Ecto neural progenitor cell (in vitro differentiated cells): ENCODE results near the gene SH3BP2.

ENCODE experiments used
- DNase-seq: peaks from one replicate; pipeline ENCODE4 v3.0.0-alpha.2; 2018; ENCODE audit warnings: low spot score

Gene SH3BP2

DNA sequence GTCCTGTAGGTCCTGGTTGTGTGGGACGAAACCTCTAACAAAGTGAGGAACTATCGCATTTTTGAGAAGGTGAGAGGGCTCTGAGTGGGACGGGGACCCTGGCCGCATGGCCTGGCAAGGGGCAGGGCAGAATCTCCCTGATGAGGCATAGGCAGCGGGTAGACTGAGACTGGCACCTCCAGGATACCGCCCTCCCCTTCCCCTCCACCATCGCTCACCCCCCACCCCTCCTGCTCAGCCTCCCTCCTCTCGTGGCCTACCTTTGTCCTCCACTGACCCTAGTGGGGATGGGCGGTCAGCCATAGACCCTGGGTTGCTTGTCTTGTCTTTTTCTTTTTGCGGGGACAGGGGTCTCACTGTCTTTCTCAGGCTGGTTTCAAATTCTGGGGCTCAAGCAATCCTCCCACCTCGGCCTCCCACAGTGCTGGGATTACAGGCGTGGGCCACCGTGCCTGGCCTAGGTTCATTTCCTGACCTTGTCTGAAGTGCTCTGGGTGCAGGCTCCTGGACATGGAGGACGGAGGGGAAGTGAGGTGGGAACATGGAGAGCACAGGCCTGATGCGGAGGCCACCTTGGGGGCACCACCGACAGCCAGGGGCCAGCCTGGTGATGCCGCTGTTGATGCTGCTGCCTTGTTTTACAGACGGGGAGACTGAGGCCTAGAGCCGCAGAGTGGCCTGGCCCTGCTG, 40.2 kb downstream of the SH3BP2 start:
- DNase-seq, result no peak

DNA sequence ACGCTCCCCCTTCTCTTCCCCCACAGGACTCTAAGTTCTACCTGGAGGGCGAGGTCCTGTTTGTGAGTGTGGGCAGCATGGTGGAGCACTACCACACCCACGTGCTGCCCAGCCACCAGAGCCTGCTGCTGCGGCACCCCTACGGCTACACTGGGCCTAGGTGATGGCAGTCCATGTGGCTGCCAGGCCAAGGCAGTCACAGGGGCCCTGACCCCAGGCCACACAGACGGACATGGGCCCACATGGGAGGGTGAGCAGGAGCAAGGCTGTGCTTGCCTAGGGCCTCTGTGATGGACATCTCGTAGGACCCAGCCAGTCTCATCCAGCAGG, 40.8 kb downstream of the SH3BP2 start:
- no peak for DNase-seq

DNA sequence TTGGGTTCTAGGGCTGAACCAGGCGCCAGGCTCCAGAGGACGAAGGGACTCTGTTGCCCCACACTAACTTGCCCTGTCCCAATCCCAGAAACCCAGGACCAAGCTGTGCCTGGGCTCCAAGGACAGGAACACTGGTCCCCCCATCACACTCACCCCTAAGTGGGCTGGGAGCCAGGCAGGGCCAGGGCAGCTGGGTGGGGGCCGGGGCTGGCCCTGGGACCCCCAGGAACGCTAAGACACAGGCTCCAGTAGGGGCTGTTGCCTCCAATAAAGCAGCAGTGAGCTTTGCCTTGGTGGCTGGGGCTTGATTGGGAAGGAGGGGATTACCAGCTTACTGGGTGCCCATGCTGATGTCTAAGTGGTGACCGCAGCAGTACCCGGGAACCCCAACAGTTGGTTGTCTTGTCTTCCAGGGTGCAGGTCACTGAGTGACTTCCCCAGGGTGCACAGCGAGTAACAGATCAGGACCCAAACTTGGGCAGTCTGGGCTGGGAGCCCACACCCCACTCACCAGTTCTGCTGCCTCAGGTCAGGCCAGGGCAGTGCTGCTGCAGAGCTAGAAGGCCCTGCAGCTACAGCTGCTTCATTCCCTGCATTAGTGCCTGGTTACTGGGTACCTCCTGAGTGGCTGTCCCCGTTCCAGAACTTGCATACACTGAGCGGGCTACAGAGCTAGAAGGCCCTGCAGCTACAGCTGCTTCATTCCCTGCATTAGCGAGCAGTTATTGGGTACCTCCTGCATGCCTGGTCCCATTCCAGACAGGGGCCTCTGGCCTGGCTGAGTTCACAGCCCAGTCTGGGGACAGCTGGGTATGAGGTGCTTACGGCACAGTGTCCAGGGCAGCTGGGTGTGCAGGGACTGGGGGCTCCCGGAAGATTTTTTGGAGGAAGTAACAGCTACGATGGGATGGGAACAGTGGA, 41.4 kb downstream of the SH3BP2 start:
- no peak for DNase-seq

DNA sequence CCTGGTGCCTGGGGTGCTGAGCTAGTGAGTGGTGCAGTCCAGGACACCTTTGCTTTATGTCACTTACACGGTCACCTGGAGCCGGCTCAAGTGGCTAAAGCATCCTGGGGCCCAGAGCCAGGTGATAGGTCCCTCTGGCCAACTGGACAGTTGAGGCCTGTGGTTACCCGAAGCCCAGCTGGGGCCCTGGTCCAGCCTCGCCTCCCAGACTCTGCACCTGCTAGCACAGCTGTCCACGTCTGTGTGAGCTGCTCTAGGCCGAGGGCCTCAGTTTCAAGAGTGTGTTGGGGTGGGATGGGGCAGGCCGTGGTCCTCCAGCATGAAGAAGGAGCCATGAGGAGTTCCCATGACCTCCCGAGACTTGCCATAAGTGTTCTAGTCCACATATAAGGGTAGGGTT, 43.1 kb downstream of the SH3BP2 start:
- DNase-seq, result no peak

DNA sequence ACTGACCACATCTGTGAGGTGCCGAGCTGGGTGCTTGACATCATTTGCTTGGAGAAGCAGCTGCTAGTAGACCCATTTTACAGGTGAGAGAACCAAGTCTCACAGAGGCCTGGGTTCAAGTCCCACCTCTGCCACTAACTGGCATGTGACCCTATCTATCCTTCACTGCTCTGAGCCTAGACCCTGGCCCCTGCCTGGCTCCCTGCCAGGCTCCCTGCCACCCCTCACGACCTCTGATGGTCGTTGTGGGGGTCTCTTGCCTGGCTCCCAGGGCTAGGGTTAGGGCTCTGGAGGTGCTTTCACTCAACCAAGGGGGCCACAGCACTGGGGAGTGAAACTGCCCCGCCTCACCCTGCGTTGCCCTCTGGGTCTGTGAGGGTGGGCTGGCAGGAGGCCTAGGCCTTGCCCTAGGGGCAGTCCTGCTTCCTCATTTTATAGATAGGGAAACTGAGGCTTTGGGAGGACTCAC, 43.5 kb downstream of the SH3BP2 start:
- DNase-seq, result no peak

DNA sequence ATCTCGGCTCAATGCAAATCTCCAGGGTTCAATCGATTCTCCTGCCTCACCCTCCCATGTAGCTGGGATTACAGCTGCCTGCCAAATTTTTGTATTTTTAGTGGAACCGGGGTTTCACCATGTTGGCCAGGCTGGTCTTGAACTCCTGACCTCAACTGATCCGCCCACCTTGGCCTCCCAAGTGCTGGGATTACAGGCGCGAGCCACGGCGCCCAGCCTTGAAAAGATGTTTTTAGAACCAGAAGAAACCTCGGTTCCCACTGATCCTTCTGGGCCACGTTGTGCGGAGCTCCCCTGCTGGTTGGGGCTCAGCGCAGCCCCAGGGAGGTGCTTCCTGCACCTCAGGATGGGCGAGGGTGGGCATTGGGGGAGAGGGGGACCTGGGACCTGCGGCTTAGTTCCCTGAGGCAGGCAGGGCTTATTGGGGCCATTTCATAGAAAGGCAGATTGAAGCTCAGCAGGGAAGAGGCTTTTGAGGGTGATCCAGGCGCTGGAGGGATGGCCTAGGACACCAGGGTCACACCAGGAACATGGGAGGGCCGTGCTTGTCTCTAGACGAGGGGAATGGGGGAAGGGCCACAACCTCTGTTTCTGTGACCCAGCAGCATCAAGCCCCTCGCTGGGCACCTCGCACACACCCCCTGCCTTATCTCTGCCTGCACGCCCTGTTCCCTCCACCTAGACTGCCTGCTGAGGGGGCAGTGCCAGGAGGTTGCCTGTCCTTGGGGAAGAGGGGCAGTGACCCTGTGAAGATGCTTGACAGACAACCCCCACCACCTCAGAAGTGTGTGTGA, 44.4 kb downstream of the SH3BP2 start:
- peak; percentile 45 for DNase-seq

DNA sequence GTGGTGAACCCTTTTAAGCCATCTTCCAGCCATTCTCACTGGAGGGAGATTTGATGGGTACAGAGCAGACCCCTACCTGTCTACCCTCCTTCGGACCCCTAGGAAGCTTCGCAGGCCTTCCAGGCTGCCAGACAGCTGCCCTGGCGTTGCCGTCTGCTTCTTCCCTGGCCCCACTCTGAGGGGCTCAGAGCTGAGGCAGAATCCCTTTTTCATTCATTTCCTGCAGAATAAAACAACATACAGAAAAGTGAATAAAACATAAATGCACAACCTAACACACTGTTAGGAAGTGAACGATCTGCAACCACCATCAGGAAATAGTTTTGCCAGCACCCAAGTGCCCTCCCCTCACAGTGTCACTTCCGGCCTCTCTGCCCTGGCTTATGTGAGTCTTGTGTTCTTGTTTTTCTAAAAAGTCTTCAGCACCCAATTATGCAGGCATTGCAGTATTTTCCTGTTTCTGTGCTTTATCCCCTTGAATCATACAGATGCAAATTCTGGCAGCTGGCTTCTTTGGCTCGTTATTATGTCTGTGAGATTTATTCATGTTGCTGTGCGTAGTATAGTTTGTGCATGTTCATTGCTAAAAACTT, 45.1 kb downstream of the SH3BP2 start:
- no peak for DNase-seq

DNA sequence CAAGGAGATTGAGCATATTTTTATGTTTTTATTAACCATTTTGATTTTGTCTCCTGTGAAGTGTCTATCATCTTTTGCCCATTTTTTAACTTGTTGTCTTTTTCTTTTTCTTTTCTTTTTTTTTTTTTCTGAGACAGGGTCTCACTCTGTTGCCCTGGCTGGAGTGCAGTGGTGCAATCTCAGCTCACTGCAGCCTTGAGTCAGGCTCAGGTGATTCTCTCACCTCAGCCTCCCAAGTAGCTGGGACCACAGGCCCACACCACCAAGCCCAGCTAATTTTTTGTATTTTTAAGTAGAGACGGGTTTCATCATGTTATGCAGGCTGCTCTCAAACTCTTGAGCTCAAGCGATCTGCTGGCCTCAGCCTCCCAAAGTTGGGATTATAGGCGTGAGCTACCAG, 46.2 kb downstream of the SH3BP2 start:
- no peak for DNase-seq

DNA sequence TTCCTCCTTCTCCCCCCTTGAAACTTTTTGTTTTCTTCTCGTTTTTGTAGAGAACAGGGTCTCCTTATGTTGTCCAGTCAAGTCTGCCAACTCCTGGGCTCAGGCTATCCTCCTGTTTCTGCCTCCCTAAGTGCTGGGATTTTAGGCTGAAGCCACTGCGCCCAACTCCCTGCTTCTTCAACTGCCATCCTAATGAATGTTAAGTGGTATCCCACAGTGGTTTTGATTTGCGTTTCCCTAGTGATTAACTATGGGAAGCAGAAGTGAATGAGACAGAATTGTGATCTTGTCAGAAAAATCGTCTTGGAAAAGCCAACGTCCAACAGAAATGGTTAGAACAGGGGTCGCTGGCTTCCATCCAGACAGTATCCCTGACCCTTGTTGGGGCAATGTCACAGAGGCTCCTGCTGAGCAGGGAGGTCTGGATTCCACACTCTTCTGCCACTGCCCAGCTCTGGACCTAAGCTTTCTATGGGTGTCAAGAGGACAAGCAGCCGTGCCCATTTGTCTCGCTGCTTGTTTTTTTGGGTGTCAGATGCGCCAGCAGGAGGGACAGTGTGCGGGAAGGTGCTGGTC, 49.9 kb downstream of the SH3BP2 start:
- no peak for DNase-seq

DNA sequence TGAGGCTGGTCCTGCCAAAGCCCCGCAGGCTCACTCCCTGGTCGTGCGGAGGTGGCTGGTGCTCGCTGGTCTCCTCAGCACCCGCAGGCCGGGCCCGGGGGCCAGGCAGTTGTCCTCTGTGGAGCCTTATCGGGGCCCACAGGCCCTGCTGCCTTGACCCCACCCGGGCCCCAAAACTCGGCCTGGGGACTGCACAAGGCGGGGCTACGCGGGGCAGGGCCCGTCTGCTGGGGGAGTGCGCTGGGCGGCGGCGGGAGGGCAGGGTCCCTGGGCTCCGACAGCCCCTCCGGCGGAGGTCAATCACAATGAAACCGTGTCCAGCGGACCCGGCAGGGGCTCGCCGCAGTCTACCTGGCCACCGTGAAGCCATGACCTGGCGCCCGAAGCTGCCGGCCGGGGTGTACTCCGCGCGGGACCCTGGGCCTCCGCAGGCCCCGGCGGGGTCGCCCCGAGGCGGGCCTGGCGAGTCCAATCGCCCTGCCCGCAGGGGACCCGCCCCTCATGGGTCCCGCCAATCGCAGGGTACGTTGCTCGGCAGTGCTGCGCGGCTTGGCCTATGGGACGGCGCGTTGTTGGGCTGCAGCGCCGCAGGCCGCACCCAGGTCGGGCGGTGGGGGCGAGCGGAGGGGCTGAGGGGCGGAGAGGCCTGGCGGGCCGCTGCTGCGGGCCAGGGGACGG, 50.5 kb downstream of the SH3BP2 start, which contains the start of gene ADD1:
ADD1 (plus strand) TSS at position 582 of the 678 bp plus-strand sequence. CDS start 32,072 bp downstream, outside the sequence.
- peak; percentile 99 for DNase-seq

DNA sequence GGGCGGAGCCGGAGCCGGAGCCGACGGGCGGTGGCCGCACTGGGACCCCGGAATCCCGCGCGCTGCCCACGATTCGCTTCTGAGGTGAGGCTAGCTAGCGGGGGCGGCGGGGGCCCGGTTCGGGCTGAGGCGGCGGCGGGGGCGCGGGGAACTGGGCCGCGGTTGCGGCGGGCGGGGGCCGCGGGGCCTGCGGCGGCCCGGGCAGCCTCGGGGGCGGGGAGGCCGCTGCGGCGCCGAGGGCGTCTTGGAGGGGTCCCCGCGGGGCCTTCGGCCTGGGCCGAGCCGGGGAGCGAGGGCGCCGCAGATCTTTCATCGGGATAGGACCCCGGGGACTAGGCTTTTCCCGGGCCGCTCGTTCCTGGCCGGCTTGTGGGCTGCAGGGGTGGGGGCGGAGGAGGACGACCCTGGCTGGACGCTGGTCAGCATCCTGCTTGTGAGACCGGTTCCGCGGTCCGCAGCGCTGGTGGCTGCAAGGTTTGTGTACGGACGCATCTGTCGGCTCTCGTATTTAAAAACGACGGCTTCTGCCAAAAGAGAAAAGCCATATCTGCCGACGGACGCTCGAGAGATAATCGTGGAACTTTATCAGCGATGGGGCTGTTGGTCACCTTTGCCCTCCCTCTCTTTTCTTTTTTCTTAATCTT, 51.2 kb downstream of the SH3BP2 start:
- peak; percentile 75 for DNase-seq

DNA sequence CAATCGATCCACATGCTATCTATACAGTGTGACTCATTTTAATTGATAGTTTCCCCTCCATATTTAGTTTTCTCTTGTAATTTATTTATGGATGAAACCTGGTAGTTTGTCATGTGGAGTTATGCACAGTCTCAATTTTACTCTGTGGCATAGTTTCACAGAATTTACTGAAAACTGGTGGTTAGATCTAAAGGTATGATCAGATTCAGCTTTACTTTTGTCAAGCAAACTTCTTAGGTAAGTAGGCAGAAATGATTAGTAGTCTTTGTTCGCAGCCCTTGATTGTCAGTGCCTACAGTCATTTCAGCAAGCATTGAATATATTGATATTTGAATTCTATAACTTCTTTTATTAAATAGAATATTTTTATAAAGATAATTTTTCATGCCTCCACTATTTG, 53.3 kb downstream of the SH3BP2 start:
- DNase-seq, result no peak

DNA sequence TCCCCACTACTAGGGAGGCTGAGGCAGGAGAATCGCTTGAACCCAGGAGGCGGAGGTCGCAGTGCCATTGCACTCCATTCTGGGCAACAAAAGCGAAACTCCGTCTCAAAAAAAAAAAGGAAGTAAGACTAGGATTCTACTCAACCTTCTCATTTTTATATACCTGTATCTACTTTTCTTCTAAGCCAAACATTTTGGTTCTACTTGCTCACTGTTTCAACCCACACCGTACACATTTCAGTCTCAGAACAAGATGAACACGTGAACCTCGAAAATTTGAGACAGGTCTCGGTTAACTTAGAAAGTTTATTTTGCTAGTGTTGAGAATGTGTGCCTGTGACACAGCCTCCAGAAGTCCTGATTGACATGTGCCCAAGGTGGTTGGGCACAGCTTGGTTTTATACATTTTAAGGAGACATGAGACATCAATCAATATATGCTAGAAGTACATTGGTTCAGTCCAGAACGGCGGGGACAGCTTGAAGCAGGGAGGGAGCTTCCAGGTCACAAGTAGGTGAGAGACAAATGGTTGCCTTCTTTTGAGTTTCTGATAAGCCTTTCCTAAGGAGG, 54.5 kb downstream of the SH3BP2 start:
- no peak for DNase-seq

DNA sequence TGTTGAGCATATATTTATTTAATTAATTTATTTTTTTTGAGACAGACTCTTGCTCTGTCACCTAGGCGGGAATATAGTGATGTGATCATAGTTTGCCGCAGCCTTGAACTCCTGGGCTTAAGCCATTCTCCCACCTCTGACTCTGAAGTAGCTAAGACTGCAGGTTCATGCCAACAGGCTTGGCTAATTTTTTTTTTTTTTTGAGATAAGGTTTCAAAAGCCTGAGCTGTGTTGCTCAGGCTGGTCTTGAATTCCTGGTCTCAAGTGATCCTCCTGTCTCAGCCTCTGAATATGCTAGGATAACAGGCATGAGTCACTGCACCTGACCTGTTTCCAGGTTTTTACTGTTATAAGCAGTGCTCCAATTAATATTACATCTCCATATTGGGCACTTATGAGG, 55.6 kb downstream of the SH3BP2 start:
- no peak for DNase-seq

DNA sequence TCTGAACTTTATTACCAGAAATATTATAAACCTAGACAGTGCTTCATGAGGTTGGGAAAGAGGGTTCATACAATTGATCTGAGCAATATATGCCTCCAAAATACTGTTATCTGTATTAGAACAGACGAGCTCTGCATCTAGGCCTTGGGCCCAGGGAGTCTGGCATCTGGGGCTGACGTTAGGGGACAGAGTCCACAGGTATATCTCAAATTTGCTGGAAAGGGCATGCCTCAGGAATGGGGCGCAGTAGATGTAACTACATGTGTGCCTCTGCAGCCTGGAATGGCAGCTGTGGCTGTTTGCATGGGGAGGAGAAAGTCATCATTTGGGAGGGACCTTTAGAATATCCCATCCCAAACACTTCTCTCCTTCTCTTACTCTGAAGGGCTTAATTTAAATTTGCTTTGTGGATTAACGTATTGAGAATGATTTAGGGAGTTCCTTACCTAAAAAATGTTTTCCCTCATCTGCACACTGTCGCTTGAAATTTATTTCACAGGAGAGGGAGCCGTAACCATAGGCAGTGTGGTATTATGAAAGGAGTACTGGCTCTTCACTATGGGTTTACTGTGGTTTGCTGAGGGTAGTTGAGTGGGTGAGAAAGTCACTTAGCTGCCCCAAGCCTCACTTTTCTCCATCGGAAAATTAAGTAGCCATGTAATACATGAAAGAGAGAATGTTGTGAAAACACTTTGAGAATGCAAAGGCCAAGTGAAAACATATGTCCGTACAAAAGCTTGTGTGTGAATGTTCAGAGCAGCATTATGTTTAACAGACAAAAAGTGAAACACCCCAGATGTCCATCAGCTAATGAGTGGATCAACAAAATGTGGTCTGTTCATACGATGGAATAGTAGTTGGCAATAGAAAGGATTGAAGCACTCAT, 56.6 kb downstream of the SH3BP2 start:
- DNase-seq, result no peak

DNA sequence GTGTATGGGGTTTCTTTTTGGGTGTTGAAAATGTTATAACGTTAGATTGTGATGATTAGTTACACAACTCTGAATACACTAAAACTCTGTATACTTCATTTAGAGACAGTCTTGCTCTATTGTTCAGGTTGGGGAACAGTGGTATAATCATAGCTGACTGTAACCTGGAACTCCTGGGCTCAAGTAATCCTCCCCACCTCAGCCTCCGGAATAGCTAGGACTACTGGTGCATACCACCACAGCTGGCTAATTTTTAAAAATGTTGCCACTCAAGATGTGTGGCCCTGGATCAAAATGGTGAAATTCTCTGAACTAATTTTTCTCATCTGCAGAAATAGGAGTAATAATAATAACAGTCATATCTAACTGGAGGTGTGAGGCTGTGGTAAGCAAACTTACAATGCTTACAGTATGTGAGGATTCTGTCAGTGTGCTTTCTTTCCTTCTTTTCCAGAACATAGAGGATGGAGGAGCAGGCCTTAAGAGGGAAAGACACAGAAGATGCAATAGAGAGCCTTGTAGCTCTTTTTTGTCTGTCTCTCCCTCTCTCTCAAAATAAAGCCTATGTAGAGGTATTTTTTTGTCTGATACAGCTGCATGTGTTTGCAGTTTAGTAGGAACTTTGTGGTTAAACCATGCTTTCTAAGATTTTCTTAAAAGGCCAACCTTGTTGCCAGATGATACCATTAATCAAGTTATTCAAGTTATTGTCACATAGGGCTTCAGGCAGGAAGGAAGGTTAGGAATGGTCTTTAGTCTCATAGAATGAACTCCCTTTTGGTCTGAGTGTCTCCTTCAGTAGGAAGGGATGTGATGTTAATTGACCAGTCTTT, 58.3 kb downstream of the SH3BP2 start:
- no peak for DNase-seq

DNA sequence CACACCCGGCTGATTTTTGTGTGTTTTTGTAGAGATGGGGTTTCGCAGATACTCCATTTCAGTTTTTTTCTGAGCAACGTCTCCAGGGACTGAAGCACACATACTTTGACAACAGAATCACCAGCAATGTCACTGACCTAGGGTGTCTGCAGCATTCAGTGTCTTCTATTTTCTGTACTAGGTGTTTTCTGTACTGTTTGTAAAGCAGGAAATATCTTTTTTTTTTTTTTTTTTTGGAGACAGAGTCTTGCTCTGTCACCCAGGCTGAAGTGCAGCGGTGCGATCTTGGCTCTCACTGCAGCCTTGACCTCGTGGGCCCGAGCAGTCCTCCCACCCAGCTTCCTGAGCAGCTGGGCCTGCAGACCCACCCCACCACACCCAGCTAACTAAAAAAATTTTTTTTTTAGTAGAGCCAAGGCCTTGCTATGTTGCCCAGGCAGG, 59.6 kb downstream of the SH3BP2 start:
- no peak for DNase-seq

DNA sequence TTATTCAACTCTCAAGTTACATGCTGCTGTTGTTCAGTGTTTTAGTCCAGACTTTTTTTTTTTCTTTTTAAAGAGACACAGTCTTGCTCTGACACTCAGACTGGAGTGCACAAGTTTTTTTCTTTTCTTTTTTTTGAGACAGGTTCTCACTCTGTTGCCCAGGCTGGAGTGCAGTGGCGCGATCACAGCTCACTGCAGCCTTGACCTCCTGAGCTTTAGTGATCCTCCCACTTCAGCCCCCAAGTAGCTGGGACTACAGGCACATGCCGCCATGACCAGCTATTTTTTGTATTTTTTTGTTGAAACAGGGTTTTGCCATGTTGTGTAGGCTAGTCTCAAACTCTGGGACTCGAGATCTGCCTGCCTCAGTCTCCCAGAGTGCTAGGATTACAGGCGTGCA, 62.7 kb downstream of the SH3BP2 start:
- no peak for DNase-seq
